HG03354 (cell line): ENCODE results near the gene CCN5.
"Not testable (repeated sequence)": the region's sequence is repeated elsewhere in the genome, so short reads cannot be mapped to it uniquely, and the experiment has no call there.

Experiments used
- ATAC-seq: cut with Tn5 transposase; IDR thresholded peaks from one replicate; pipeline ENCODE4 v1.9.1; 2021; ENCODE audit warnings: mild to moderate bottlenecking; ENCODE audit not compliant: unreplicated experiment, poor library complexity, severe bottlenecking

Gene CCN5

GRCh38 chr20:44750081-44750805, 35.1 kb downstream of the CCN5 start:
- ATAC-seq = no peak

DNA sequence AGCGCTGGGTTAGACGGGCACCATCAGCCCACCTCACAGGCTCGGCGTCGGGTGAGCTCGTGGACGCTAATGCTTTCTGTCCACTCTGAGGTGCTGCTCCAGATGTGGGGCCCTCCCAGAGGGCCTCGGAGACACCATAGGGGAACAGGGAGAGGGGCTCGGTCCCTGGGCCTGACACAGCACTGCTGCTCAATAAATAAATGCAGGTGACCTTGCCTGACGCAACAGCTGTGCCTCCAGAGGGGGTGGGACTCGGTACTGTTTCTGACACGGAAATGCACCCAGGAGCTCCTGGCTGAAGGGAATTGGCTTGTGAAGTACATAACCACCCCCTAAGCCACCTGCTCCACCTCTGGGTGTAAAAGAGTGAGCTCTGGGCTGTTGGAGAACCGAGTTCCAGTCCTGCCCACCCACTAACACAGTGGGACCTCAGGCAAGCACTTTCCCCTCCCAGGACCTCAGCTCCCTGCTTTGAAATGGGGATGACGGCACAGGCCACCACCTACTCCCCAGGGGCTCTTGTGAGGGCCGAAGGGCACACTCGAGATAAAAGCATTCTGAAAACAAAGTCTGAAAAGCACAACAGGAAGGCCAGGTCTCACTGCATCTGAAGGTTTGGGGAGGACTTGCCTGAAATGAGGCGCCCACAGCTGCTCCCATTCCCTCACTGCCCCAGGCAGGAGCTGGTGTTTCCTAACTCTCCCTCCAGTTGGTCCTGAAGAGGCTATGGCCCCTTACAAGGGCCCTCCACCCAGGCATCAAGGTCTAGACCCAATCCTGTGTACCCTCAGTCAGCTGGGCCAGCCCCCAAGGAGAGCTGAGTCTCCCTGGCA, 37.1 kb downstream of the CCN5 start:
- no peak for ATAC-seq

DNA sequence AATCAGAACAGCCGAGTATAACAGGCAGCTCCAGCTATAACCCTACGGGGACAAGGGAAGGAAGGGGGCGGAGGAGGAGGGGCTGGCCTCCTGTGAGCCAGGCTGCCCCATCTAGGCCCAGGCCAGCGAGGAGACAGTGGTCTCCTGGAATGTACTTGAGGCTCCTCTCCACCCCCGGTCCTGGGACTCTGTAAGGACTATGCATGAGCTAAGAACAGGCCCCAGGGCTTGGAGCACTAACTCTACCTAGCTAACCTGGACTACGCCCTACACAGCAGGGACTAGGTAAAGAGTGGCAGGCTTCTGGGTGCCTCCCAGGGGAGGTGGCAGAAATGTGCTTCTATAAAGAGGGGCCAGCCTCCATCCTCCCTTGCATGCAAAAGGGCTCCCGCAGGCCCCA, 39.4 kb downstream of the CCN5 start:
- no peak for ATAC-seq

DNA sequence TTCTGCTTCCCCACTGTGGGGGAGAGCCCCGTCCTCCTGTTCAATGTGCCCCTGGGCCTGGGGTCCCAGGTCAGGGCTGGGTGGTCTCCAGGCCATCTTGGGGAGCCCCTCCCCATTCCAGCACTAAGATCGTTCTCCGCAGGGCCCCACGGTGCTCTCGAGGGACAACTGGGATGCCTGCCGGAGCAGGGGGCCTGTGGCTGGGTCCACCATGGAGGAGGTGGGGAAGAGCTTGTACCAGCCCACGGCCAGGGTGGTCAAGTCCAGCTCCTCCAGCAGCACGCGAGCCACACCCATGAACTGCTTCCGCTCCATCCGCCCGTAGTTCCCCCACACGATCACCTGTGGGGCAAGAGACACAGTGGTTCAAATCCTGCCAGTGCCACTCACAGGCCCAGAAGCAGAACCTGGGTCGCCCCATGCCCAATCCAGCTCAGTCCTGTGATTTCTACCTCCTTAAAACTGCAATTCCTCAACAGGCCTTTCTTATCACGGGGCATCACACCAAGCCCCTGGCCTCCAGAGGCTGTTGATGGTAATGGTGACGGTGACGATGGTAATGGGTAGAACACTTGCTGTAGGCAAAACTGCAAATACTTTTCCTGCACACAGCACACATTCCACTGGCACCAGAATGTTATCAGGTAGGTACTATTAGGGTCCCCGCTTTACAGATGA, 41.0 kb downstream of the CCN5 start:
- ATAC-seq = no peak

- no peak for ATAC-seq
These were observed 41.8 kb downstream of the CCN5 start for GRCh38 chr20:44756956-44757355.

DNA sequence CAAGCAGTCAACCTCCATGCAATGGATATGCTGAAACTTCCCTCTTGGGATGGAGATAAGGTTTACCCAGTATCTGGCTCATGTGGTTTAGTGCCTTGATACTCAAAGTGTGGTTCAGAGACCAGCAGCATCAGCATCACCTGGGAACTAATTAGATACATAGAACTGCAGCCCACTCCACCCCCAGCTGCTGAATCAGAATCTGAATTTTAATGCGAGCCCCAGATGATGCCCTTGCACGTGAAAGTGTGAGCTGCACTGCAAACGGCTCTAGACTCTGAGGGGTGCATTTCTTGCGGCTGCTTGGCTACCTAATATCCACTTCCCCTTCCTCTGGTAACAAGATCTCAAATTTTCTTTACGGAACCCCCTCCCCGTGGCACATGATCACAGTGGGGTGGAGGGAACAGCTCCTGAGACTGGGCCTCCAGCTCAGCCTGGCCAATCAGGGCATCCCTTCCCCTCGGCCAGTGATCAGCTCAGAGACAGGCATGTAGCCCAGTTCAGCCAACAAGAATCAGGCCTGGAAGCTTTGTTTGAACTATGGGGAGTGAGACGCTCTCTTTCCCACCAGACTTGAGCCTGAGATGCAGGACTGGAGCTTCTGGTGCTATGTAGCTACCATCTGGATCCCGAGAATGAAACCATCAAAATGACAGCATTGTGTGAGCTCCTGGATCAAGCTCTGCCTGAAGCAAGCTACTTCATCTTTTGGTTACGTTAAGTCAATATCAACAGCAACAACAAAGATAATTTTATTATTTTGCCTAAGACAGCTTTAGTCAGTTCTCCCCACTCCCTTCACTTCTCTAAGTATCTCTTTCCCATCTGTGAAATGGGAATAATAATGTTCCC, 43.3 kb downstream of the CCN5 start:
- no peak for ATAC-seq

DNA sequence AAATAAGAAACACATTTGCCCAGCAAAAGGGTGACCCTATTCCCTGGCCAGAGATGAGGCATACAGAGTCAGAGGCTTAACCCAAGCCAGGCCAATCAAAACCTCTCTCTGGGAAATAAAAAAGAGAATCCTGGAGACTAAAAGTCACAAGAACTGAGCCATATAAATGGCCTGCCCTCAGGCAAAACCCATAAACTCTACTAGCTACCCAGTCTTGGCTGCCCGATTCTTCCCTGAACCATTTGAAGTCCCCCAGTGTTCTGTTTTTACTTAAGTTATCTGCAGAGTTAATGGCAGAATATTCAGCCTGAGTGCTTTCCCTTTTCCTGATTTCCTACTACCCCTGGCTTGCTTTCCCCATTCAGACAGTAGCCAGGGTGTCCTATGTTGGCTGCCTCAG, 44.4 kb downstream of the CCN5 start:
- ATAC-seq = no peak

DNA sequence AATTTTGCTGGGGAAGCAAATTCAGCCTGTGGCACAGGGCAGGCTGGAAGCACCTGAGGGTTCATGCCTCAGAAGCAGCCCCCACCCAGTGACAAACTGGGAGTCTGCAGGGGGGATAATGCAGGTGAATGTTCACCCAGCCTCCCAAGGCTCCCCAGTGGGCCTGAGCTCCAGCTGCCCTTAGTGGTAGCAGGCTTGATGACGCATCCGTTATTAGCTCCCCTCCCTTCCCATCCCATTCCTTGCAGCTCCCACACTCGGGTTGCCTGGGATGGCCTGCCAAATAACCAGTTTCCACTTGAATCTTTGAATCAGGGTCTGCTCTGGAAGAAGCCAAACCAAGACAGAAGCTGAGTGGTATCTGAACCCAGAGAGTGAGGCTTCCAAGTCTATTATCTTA, 46.3 kb downstream of the CCN5 start:
- no peak for ATAC-seq

GRCh38 chr20:44762466-44763140, 47.4 kb downstream of the CCN5 start:
- no peak for ATAC-seq

GRCh38 chr20:44763798-44764197, 48.6 kb downstream of the CCN5 start:
- ATAC-seq = not testable (repeated sequence)

DNA sequence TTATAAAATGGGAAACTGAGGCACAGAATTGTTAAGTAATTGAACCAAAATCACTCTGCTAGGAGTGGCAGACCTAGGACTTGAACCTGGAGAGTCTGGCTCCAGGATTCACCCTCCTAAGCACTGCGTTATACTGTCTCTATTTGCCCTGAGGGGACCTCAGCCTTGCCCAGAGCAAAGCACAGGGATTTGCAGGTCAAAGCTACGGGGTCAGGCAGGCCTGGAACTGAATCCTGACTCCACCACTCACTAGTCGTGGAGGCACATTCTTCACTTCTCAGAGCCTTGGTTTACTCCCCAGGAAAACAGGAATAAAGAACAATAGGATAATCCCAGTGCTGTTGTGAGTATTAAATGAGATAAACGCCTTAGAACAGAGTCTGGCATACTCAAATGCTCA, 49.9 kb downstream of the CCN5 start:
- no peak for ATAC-seq

DNA sequence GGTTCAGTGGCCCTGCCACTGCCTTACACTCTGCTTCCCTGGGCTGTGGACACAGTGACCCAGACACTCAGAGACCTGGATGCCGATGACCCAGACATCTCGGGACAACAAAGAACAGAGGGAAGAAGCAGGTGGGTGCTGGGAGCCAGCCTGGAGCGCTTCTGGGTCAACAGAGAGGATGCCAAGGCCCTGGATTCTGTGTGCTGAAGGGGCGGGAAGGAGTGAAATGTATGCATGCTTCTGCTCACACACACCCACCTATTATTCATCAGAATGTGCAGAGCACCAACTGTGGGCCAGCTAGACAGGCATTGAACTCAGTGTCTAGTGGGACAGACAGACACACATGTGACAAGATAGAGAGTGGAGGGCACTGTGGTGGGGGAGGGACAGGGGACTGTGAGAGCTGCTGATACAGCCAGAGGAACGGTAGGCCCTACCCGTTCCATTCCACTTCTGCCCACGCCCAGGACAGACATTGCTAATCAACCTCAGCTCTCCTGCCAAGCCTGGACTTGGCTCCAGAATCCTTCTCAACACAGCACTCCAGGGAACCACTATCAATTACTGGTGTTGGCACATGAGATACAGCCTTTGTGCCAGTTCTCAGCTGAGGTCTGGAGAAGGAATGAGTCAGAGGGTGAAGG, 50.7 kb downstream of the CCN5 start:
- ATAC-seq = no peak

DNA sequence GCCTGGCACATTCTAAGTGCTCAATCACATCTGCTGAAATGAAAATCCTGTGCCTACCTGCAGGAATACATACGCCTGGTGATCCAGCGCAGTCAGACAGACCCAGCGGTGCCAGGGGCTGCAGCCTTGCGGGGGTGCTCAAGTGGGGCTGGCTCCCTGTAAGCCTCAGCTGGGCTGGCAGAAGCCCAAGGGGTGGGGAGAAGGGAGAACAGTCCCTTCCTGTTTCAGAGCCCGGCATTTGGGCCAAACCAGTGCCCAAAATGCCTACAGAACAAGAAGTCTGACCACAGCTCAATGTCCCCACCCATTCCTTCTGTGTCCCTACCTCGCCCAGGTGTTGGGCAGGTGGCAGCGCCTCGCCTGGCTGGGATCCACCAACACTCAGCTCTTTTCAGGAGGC, 53.1 kb downstream of the CCN5 start:
- no peak for ATAC-seq

GRCh38 chr20:44768854-44769480, 53.8 kb downstream of the CCN5 start:
- ATAC-seq = no peak

DNA sequence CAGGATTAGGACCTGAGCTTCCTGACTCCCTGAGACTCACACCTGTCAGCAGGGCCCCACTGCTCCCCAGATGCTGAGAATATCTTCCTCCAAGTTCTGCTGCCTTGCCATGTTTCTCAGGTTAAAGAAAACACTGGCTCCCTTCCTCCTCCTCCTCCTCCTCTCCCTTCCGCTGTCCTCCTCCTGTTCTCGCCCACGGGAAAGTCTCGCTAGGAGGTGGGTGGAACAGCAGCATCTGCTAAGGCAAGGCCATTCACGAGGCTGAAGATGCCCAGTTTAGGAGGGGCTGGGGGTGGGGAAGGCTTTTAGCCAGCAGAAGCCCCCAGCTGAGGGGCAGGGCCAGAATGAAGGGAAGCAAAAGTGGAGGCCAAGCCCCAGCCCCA, 54.3 kb downstream of the CCN5 start:
- ATAC-seq = no peak

DNA sequence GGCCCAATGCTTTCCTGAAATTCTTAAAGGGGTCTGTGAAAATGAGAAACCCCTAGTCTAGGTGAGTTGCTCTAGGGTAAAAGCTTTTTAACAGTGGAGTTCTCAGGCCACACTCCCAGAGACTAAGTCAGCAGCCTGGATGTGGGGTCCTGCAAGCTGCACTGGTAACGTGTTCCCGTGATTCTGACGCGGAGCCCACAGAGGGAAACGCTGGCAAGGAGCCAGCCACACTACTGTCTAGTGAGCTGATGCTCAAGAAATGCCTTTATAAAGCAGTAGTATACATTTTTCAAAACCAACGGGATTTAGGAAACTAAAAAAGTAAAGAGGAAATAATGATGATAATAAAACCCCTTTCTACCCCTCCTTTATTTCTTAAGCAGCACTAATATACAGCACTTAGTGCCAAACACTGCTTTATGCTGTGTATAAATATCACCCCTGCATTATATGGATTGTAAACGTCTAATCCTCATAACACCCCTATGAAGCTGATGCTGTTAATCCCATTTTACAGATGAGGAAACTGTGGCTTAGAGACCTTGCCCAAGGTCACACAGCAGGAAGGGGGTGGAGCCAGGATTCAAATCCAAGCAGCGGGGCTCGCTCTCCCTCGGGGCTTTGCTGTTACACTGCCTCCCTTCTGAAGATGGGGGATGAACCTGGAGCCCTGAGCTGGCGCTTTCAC, 55.5 kb downstream of the CCN5 start:
- ATAC-seq = no peak

DNA sequence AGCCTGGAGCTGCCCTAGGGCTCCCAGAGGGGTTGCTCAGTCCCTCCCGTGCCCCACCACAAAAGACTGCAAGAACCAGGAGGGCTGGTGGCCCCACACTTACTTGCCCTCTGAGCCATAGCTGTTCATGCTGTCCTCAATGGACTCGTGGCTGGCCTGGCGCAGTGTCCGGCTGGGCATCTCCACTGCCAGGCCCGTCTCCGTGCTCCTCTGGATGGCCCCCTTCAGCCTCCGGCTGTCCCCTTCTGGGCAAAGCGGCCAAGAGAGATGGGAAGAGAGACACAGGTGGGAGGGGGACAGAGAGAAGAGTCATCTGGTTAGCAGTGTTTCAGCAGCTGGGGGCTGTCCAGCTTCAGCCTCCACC, 56.0 kb downstream of the CCN5 start:
- ATAC-seq = no peak

DNA sequence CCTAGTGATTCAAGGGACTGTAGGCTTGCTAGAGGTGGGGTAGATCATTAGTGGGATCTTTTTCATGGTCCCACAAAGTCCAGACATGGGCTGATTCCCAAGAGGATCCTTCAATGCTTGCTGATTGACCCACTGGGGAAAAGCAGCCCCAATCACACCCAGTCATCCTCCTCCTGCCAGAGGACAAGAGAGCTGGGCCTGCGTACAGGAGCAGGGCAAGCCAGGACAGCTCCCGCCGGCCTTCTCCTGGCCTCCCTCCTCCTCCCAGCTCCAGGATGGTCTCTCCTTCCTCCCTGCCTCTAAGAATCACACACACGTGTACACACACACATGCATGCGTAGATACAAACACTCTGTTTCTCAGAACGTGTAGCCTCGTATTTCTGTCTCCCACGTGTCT, 57.5 kb downstream of the CCN5 start:
- ATAC-seq = no peak
